DND-41 (cell line): ENCODE results near the gene ERGIC2.
"Not testable (repeated sequence)": the region's sequence is repeated elsewhere in the genome, so short reads cannot be mapped to it uniquely, and the experiment has no call there.

Experiments
- ATAC-seq: fragments of 200-7000 bp; cut with Tn5 transposase; 3 replicates; pipeline ENCODE4 v1.9.1; 2021; ENCODE audit warnings: low read depth; ENCODE audit not compliant: insufficient read depth
- DNase-seq: peaks from one replicate; pipeline ENCODE4 v3.0.0-alpha.2; 2020
- H2AFZ ChIP-seq: 2 replicates; pipeline ENCODE4 v1.6.0; 2012; ENCODE audit warnings: low read depth, low read length
- H3K27ac ChIP-seq: 2 replicates; pipeline ENCODE4 v1.5.1; 2012; ENCODE audit warnings: low read length, inconsistent platforms
- H3K27me3 ChIP-seq: fragments of 200-600 bp; sonication (generic); 2 replicates; pipeline ENCODE4 v1.6.0; 2012; ENCODE audit warnings: low read length, mild to moderate bottlenecking, inconsistent platforms; ENCODE audit not compliant: insufficient read depth, poor library complexity
- H3K36me3 ChIP-seq: 2 replicates; pipeline ENCODE4 v1.5.1; 2012; ENCODE audit warnings: low read length, inconsistent platforms; ENCODE audit not compliant: insufficient read depth
- H3K4me1 ChIP-seq: 2 replicates; pipeline ENCODE4 v1.5.1; 2012; ENCODE audit warnings: mild to moderate bottlenecking, low read length; ENCODE audit not compliant: insufficient read depth
- H3K4me2 ChIP-seq: 2 replicates; pipeline ENCODE4 v1.6.0; 2012; ENCODE audit warnings: mild to moderate bottlenecking, moderate library complexity, low read length, inconsistent platforms; ENCODE audit not compliant: insufficient read depth
- H3K4me3 ChIP-seq, 2 experiments: fragments of 200-600 bp in 1 of 2; shearing (Covaris generic) in 1 of 2; 2 replicates each; pipeline ENCODE4 v1.5.1; 2012 to 2016; ENCODE audit warnings: inconsistent platforms in 2 of 2, low read length in 2 of 2, mild to moderate bottlenecking in 2 of 2, low read depth in 1 of 2, moderate library complexity in 1 of 2
- H3K79me2 ChIP-seq: 2 replicates; pipeline ENCODE4 v1.6.0; 2012; ENCODE audit warnings: low read length, inconsistent platforms; ENCODE audit not compliant: insufficient read depth
- H3K9ac ChIP-seq: 2 replicates; pipeline ENCODE4 v1.6.0; 2012; ENCODE audit warnings: low read depth, mild to moderate bottlenecking, inconsistent platforms, low read length, moderate library complexity
- H3K9me3 ChIP-seq: 2 replicates; pipeline ENCODE4 v1.5.1; 2012; ENCODE audit warnings: low read length, moderate library complexity, mild to moderate bottlenecking, inconsistent platforms; ENCODE audit not compliant: insufficient read depth, severe bottlenecking
- H4K20me1 ChIP-seq: 2 replicates; pipeline ENCODE4 v1.6.0; 2012; ENCODE audit warnings: low read length; ENCODE audit not compliant: insufficient read depth
- EZH2 ChIP-seq: IDR thresholded peaks from 3 replicates; pipeline ENCODE4 v1.6.1; 2012; ENCODE audit warnings: borderline replicate concordance, low read depth, mild to moderate bottlenecking, moderate library complexity, low read length, inconsistent platforms; ENCODE audit not compliant: severe bottlenecking
- TF ChIP-seq, protein P1 (sequence below): IDR thresholded peaks from 2 replicates; pipeline ENCODE4 v1.5.1; 2012; ENCODE audit warnings: borderline replicate concordance, low read length, moderate library complexity, mild to moderate bottlenecking; ENCODE audit not compliant: poor library complexity, severe bottlenecking; ENCODE audit errors: extremely low read depth

ERGIC2 gene

DNA sequence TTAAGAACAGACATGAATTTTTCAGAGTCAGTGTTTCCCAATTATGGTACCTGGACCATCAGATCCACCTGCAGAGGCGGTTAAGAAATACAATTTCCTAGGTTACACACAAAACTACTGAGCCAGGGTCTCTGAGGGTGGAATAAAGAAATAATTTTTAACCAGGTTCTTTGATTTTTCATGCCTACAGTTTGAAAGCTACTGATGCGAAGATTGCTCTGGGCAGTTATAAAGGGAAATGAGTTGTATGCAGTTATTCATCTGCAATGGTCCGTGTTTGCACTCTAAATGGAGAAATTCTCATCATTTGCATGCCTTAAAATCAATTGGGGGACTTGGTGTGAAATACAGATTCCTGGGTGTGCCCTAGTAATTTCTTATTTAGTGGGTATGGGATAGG, 89.7 kb downstream of the ERGIC2 start:
- Histone ChIP-seq H3K4me2 (no peak overlapping the region), H3K27ac (no peak overlapping the region), H3K36me3 (no peaks in the 10 kb centered on the region), H3K4me3 (no peak overlapping the region), H3K9me3 (no peaks in the 10 kb centered on the region), H3K4me1 (no peaks in the 10 kb centered on the region), H4K20me1 (no peaks in the 10 kb centered on the region), H3K27me3 (no peaks in the 10 kb centered on the region), H3K79me2 (no peaks in the 10 kb centered on the region), H2AFZ (no peak overlapping the region), H3K9ac (no peak overlapping the region)
- TF ChIP-seq, protein P1, sequence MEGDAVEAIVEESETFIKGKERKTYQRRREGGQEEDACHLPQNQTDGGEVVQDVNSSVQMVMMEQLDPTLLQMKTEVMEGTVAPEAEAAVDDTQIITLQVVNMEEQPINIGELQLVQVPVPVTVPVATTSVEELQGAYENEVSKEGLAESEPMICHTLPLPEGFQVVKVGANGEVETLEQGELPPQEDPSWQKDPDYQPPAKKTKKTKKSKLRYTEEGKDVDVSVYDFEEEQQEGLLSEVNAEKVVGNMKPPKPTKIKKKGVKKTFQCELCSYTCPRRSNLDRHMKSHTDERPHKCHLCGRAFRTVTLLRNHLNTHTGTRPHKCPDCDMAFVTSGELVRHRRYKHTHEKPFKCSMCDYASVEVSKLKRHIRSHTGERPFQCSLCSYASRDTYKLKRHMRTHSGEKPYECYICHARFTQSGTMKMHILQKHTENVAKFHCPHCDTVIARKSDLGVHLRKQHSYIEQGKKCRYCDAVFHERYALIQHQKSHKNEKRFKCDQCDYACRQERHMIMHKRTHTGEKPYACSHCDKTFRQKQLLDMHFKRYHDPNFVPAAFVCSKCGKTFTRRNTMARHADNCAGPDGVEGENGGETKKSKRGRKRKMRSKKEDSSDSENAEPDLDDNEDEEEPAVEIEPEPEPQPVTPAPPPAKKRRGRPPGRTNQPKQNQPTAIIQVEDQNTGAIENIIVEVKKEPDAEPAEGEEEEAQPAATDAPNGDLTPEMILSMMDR, result no peak
- no peak for TF ChIP-seq EZH2
- no peak for ATAC-seq
- no peak for DNase-seq

DNA sequence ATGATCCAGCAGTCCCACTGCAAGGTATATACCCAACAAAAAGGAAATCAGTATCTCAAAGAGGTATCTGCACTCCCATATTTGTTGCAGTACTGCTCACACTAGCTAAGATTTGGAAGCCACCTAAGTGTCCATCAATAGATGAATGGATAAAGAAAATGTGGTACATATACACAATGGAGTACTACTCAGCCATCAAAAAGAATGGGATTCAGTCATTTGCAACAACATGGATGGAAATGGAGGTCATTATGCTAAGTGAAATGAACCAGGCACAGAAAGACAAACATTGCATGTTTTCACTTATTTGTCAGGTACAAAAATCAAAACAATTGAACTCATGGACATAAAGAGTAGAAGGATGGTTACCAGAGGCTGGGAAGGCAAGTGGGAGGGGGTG, 90.5 kb downstream of the ERGIC2 start:
- H3K9me3 ChIP-seq, DNase-seq, H2AFZ ChIP-seq, H3K9ac ChIP-seq, H3K4me3 ChIP-seq, H3K27ac ChIP-seq, H3K36me3 ChIP-seq, H3K79me2 ChIP-seq, H3K27me3 ChIP-seq, H3K4me1 ChIP-seq, ATAC-seq, H4K20me1 ChIP-seq, H3K4me2 ChIP-seq: not testable (repeated sequence)

DNA sequence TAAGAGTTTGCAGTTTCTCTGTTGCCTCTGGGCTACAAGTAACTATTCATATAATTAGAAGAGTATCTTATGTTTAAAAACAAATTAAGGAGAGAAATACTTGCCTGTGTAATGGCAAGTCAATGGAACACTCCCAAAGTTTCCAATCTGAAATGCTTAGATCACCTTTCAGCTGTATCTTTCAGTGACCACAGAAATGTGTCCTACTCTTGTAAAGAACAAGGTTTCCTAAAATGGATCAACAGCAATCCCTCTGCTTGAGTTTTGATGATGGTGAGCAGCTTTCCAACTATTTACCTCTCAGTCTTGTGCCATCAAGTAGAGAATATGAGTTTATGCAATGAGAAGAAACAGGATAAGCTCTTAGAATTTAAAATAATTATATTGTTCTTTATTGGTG, 92.9 kb downstream of the ERGIC2 start:
- H2AFZ ChIP-seq, result no peak overlapping the region
- no peak overlapping the region for H3K4me2 ChIP-seq
- H3K4me3 ChIP-seq, result no peak overlapping the region
- ATAC-seq (no peak), DNase-seq (no peak)
- no peak overlapping the region for H3K9ac ChIP-seq
- peaks cover under 1% of the 10 kb centered on the region; the same call in 1 of the 2 replicates for H3K4me1 ChIP-seq
- H3K9me3 ChIP-seq, result no peaks in the 10 kb centered on the region
- H3K27me3 ChIP-seq, result no peaks in the 10 kb centered on the region
- no peaks in the 10 kb centered on the region for H3K36me3 ChIP-seq
- TF ChIP-seq, protein P1, result no peak
- TF ChIP-seq EZH2, result no peak
- H3K27ac ChIP-seq, result no peak overlapping the region
- no peaks in the 10 kb centered on the region for H4K20me1 ChIP-seq
- H3K79me2 ChIP-seq, result no peaks in the 10 kb centered on the region

DNA sequence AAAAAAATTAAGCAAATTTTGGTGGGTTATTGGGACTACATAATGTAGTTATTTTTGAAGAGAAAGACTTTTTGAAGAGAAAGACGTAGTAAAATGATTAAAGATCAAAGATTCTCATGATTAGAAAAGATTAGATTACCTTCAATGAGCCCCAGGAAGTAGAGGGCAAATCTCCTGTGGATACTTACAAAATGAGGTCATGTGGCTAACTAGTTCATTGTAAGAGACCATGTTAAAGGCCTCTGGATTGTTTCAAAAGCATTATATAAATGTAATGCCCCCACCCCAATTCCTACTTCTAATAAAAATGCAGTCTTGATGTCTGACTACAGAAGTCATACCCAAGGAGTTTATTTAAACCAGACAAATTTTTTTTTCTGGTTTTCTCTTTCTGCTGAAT, 93.3 kb downstream of the ERGIC2 start:
- Histone ChIP-seq H4K20me1 (no peaks in the 10 kb centered on the region), H3K9me3 (no peaks in the 10 kb centered on the region), H2AFZ (no peak overlapping the region), H3K36me3 (no peaks in the 10 kb centered on the region), H3K4me1 (peaks cover 4% of the 10 kb centered on the region), H3K27me3 (no peaks in the 10 kb centered on the region), H3K4me3 (no peak overlapping the region), H3K9ac (no peak overlapping the region), H3K27ac (no peak overlapping the region), H3K79me2 (no peaks in the 10 kb centered on the region), H3K4me2 (no peak overlapping the region)
- TF ChIP-seq, protein P1, result no peak
- TF ChIP-seq EZH2, result no peak
- no peak for ATAC-seq
- no peak for DNase-seq
